ENCODE measurements around the gene VSNL1.

The VSNL1 gene

DNA sequence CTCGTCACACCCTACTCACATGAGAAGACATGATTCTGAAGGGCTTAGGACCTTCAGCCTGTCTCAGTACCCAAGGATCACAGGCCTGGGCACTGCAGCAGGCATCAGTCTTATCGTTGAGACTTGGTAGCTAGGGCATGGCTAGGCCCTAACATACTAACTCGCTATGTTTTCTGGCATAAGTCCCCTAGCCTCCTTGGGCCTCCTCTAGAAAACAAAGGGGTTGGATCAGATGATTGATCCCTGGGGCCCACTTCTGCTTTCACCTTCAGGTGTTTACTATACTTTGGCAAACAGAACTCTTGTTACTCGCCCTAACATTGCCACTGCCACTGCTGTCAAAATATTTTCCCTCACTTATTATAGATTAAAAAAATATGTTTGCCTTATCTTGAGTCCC is 44.2 kb downstream of the VSNL1 start:
- no peak for DNase-seq

- no peak for DNase-seq
These were observed 47.0 kb downstream of the VSNL1 start for GRCh38 chr2:17587469-17587868.

DNA sequence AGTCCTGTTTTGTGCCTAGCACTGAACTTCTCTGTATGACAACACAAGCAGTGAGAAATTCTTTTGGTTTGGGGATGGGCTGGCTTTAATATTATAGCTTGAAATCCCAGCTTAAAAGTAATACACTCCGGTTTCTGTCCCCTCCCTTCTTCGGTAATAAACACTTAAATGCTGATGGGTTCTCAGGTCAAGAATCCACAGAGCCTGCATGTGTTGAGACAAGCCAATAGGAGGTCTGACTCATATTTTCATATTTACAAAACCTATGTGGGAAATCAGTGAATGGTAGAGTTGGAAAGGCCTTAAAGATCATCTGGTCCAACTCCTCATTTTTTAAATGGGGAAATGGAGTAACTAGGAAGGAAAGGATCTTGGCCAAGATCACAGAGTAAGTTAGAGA is 47.5 kb downstream of the VSNL1 start:
- DNase-seq, result no peak

- no peak for DNase-seq
These were observed 49.0 kb downstream of the VSNL1 start for GRCh38 chr2:17589406-17590035.

- DNase-seq, result no peak
These were observed 49.9 kb downstream of the VSNL1 start for GRCh38 chr2:17590342-17590911.

DNA sequence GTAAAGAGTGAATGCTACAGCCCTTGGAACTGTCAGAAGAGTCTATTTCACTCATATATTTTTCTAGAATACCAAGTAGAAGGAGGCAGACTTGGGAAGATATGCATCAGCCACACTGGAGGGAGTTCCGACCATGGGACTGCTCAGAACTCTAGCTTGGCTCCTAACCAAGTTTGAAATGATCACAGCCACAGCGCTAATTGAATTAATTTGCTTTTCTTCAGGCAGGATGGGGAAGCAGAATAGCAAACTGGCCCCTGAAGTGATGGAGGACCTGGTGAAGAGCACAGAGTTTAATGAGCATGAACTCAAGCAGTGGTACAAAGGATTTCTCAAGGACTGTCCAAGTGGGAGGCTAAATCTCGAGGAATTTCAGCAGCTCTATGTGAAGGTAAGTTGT is 51.4 kb downstream of the VSNL1 start:
- DNase-seq, result no peak

DNA sequence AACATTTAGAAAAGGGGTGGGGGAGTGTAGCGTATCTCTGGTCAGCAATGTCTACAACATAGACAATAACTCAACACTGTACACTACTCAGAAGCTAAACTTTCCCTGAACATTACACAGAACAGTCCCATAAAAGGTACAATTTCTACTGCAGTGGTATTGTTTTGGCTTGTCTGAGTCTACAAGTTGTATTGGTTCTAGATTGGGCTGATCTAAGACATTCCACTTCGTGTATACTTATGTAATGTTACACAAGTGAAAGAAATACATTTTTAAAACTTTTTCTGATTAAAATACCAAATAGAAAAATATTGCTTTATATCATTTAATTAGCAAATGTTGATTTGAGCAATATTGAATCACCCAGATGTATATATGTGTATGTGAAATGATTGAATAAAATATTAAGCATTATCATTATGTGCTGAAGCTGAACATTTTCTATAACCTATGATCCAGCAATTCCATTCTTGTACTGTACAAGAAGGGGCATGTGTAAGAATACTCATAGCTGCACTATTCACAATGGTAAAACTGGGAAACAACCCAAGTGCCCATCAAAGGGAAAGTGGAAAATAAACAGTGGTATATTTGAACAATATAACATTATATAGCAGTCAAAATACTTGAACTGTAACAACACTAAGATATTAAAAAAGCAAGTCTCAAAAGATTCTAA is 52.4 kb downstream of the VSNL1 start:
- no peak for DNase-seq

- no peak for DNase-seq
These were observed 52.9 kb downstream of the VSNL1 start for GRCh38 chr2:17593445-17593840.

GRCh38 chr2:17593841-17594491 is 53.5 kb downstream of the VSNL1 start:
- no peak for DNase-seq

DNA sequence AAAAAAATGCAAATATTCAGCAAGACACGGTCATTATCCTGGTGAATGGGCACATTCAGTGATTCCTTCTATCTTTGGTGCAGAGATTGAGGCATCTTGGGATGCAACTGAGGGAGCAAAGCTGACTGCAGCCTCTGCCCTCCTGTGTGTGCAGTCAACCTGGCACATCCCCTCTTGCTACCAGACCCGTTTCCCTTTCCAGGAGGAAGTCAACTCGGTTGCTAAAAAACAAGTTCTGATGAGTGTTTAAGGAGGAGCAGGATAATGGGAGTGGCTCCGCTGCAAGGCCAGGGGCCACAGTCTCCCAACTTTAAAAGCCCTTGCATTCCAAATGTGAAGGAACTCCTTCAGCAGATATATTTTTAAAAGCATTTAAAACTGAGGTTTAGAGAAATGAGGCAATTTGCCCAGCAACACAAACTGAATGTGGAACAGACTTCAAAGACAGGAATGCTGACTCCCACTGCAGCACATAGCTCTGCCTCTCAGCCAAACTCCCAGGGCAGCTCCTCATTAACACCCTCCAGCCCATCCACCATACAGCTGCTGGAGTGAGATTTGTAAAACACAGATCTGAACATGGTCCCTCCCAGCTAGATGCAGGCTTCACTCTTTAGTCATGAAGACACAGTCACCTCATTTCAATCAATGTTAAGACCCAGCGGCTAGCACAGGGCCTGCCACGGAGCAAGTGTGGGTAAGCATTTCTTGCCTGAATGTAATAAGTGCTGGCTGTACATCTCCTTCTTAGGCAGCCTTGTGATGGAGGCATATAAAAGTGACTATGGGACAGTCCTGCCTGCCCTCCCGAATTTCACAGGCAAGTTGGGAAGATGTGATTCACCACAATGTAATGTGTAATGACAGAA is 54.3 kb downstream of the VSNL1 start:
- DNase-seq, result no peak

DNA sequence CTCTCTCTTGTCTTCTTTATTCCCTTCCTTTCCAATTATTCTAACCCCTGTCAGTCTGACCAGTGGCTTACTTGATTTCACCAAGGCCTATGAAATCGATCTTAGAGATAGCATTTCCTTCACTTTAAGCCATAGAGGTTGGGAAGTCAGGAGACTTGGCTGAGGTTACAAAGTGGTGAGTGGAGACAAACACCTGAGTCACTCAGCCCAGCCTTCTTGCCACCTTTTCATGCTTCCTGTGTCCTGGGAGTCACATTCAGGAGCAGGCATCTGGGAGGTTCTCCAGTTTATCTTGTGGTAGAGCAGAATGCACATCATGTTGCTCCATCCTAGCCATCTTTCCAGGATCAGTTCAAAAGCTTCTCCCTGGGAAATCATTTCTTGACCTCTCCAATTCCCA is 59.1 kb downstream of the VSNL1 start:
- no peak for DNase-seq

- DNase-seq, result no peak
These were observed 60.2 kb downstream of the VSNL1 start for GRCh38 chr2:17600556-17601204.

- DNase-seq, result no peak
These were observed 63.6 kb downstream of the VSNL1 start for GRCh38 chr2:17604050-17604449.

GRCh38 chr2:17605696-17606095 is 65.2 kb downstream of the VSNL1 start:
- DNase-seq, result no peak

GRCh38 chr2:17606851-17607250 is 66.4 kb downstream of the VSNL1 start:
- DNase-seq, result no peak

- no peak for DNase-seq
These were observed 66.9 kb downstream of the VSNL1 start for GRCh38 chr2:17607379-17607778.

DNA sequence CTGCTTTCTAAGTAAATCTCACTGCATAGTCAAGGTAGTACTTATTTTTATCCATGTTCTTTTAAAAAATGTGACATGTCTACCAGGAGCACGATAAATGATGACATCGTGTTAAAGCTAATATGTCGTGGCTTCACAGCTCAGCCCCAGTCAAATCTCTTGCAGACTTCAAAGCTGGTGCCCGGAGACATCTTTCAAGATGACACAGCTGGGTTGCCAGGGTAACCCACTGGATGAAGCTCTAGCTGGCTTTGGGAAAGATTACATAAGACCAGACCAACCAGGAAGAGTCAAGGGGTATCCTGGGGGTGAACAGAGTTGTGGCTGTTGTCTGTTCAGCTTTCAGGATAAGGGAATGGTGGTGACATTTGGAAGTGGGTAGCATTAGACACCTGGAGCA is 67.8 kb downstream of the VSNL1 start:
- DNase-seq, result no peak

DNA sequence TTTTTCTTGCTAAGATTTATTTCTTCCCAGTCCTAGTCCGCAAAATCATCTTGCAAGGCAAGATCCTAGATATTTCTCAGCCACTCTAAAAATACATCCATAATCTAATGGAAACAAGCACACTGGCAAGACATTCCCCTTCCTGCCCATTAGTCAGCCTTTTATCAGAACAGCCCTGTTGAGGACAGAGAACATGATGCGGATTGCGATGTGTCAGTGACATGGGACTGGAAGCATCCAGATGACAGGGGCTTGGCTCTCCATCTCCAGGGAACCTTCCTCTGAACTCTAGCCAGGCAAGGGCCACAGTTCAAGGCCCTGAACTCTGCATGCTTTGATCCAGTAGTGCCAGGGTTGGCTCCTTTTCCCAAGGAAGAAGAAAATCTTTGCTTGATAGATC is 70.0 kb downstream of the VSNL1 start:
- no peak for DNase-seq

DNA sequence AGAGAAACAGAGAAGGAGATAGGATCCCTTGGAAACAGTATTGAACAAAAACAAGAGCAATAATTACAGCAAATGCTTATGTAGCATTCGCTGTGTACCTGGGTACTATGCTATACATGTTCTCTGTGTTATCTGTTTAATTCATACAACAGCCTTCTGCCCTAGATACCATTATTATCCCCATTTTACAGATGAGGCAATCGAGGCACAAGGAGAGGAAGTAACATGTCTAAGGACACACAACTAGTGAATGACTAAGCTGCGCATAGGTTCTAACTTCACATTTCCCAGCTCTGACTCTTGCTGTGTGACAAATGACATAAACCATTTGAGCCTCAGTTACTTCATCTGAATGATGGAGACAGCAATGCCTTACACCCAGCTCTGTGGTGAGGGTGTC is 70.5 kb downstream of the VSNL1 start:
- no peak for DNase-seq

- no peak for DNase-seq
These were observed 73.9 kb downstream of the VSNL1 start for GRCh38 chr2:17614174-17614930.

DNA sequence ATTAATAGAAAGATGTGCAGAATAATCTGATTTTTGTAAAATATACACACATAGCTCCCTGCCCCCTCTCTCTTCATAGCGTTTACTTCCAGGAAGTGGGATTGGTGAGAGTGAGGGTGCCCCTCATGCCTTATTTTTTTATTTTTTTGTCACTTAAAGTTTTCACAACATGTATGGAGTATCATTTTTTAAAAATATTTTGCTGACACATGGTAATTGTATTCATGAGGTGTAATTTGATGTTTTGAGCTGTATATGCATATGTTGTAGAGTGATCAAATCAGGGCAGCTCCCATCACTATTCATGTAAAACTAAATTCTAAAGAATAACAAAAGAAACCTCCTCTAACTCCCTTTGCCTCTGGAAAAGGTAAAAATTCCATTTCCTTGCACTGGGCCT is 74.7 kb downstream of the VSNL1 start:
- no peak for DNase-seq
